SK-N-MC (cell line): ENCODE data around the gene C19orf73.

Source experiments
- DNase-seq: peaks from one replicate; pipeline ENCODE4 v3.0.0-alpha.2; 2011; ENCODE audit warnings: low read depth, low spot score
- H3K27ac ChIP-seq: fragments of 200-600 bp; sonication (generic); 2 replicates; pipeline ENCODE4 v1.5.1; 2016; ENCODE audit warnings: mixed run types
- H3K36me3 ChIP-seq: fragments of 200-600 bp; sonication (generic); 2 replicates; pipeline ENCODE4 v1.6.1; 2017; ENCODE audit warnings: antibody characterized with exemption, low read length, mixed read lengths; ENCODE audit not compliant: insufficient read depth
- H3K4me3 ChIP-seq: fragments of 200-600 bp; sonication (generic); 2 replicates; pipeline ENCODE4 v1.5.1; 2016
- H3K9ac ChIP-seq: fragments of 200-600 bp; sonication (generic); 2 replicates; pipeline ENCODE4 v1.8.0; 2017; ENCODE audit warnings: mixed run types, mixed read lengths; ENCODE audit not compliant: insufficient read length
- H3K9me3 ChIP-seq: fragments of 200-600 bp; sonication (generic); 2 replicates; pipeline ENCODE4 v1.6.1; 2017; ENCODE audit warnings: low read depth, mild to moderate bottlenecking, antibody characterized with exemption, low read length, moderate library complexity, mixed read lengths
- EZH2 ChIP-seq: fragments of 200-600 bp; sonication (generic); IDR thresholded peaks from one replicate; pipeline ENCODE4 v1.6.1; 2017; ENCODE audit warnings: antibody characterized with exemption
- FOXP2 ChIP-seq: optimal IDR thresholded peaks from 2 replicates; pipeline ENCODE3; 2011; ENCODE audit warnings: mild to moderate bottlenecking, moderate library complexity; ENCODE audit not compliant: insufficient read depth; ENCODE audit errors: extremely low read length, control extremely low read depth
- POLR2AphosphoS5 ChIP-seq: IDR thresholded peaks from 2 replicates; pipeline ENCODE4 v1.6.1; 2012; ENCODE audit warnings: mild to moderate bottlenecking, low read depth, low read length, borderline replicate concordance

Gene C19orf73

GRCh38 chr19:49119411-49120324 is 725 bp upstream of the C19orf73 start, which contains the start of gene PPFIA3:
Gene PPFIA3, plus strand, starts transcription at chr19:49119544. Its CDS starts 8,330 bp downstream, at chr19:49127874.
- no peak for DNase-seq
- peak within 1 kb of the TSS; percentile 82 for H3K4me3 ChIP-seq
- TF ChIP-seq POLR2AphosphoS5 (no peak), FOXP2 (no peak), EZH2 (no peak)
- peaks cover 9% of the 10 kb centered on the region; the same call in 1 of the 2 replicates for H3K36me3 ChIP-seq
- H3K9me3 ChIP-seq: no peaks in the 10 kb centered on the region
- H3K9ac ChIP-seq: peak within 1 kb of the TSS; percentile 89
- peak within 1 kb of the TSS; percentile 83 for H3K27ac ChIP-seq

GRCh38 chr19:49117677-49118564 is 1.0 kb downstream of the C19orf73 start:
- peak overlapping the region; percentile 83 for H3K27ac ChIP-seq
- H3K9me3 ChIP-seq: no peaks in the 10 kb centered on the region
- no peak for DNase-seq
- H3K9ac ChIP-seq: peak overlapping the region; percentile 87
- TF ChIP-seq EZH2 (no peak), FOXP2 (no peak), POLR2AphosphoS5 (no peak)
- peak overlapping the region; percentile 82 for H3K4me3 ChIP-seq
- H3K36me3 ChIP-seq: peaks cover 9% of the 10 kb centered on the region; the same call in 1 of the 2 replicates

GRCh38 chr19:49116544-49116943 is 2.4 kb downstream of the C19orf73 start:
- DNase-seq: no peak

GRCh38 chr19:49114630-49115363 is 4.1 kb downstream of the C19orf73 start:
- Histone ChIP-seq H3K27ac (peak overlapping the region; percentile 98), H3K9ac (peak overlapping the region; percentile 91), H3K36me3 (peaks cover 12% of the 10 kb centered on the region; the same call in 1 of the 2 replicates), H3K4me3 (peak overlapping the region; percentile 99), H3K9me3 (no peaks in the 10 kb centered on the region)
- TF ChIP-seq EZH2 (no peak), POLR2AphosphoS5 (peak; percentile 77; the same call in 1 of the 2 replicates), FOXP2 (peak; percentile 14)
- no peak for DNase-seq

More at GRCh38 chr19:49116544-49116943, 2.4 kb downstream of the C19orf73 start:
- H3K4me3 ChIP-seq: peak overlapping the region; percentile 99
- no peaks in the 10 kb centered on the region for H3K9me3 ChIP-seq
- H3K9ac ChIP-seq: no peak overlapping the region
- H3K27ac ChIP-seq: peak overlapping the region; percentile 98
- peaks cover 9% of the 10 kb centered on the region; the same call in 1 of the 2 replicates for H3K36me3 ChIP-seq
- TF ChIP-seq EZH2 (no peak), FOXP2 (no peak), POLR2AphosphoS5 (0 out of 2 replicates have a peak, but pooled peaks have one; percentile 12)

GRCh38 chr19:49113762-49114629 is 4.9 kb downstream of the C19orf73 start, which contains the start of gene LIN7B:
Gene LIN7B, plus strand, starts transcription at chr19:49114370. Its CDS starts 35 bp downstream, at chr19:49114405.
- TF ChIP-seq POLR2AphosphoS5 (no peak), FOXP2 (peak; percentile 76)
- H3K9ac ChIP-seq: peak within 1 kb of the TSS; percentile 91

GRCh38 chr19:49111218-49111998 is 7.5 kb downstream of the C19orf73 start:
- H3K4me3 ChIP-seq: no peak overlapping the region
- H3K27ac ChIP-seq: peak overlapping the region; percentile 87
- DNase-seq: no peak
- no peak overlapping the region for H3K9ac ChIP-seq
- TF ChIP-seq POLR2AphosphoS5 (0 out of 2 replicates have a peak, but pooled peaks have one; percentile 21), FOXP2 (no peak)
- peaks cover 42% of the 10 kb centered on the region for H3K36me3 ChIP-seq
- H3K9me3 ChIP-seq: no peaks in the 10 kb centered on the region

More at GRCh38 chr19:49113762-49114629, 4.9 kb downstream of the C19orf73 start, which contains the start of gene LIN7B:
- no peaks in the 10 kb centered on the region for H3K9me3 ChIP-seq
- peak within 1 kb of the TSS; percentile 99 for H3K4me3 ChIP-seq
- DNase-seq: no peak
- peak within 1 kb of the TSS; percentile 98 for H3K27ac ChIP-seq
- peaks cover 20% of the 10 kb centered on the region for H3K36me3 ChIP-seq
